Activated T-cell treated with anti-CD3 and anti-CD28 coated beads, Interleukin-2, amount 50 U/mL, for 24 hours (primary cell): ENCODE measurements around the gene ATP5PO.

Experiments used
- DNase-seq: peaks from one replicate; pipeline ENCODE4 v3.0.0-alpha.2; 2020
- H3K27ac Mint-ChIP-seq: 2 replicates; pipeline ENCODE4 v1.8.0; 2020; ENCODE audit warnings: mild to moderate bottlenecking, mixed read lengths
- H3K27me3 Mint-ChIP-seq: 2 replicates; pipeline ENCODE4 v1.8.0; 2020; ENCODE audit warnings: mixed read lengths
- H3K36me3 Mint-ChIP-seq: 2 replicates; pipeline ENCODE4 v1.8.0; 2020; ENCODE audit warnings: low read depth, mixed read lengths
- H3K4me1 Mint-ChIP-seq: 2 replicates; pipeline ENCODE4 v1.8.0; 2020; ENCODE audit warnings: low read depth, mixed read lengths
- H3K4me3 Mint-ChIP-seq: 2 replicates; pipeline ENCODE4 v1.8.0; 2020; ENCODE audit warnings: mild to moderate bottlenecking, moderate library complexity, mixed read lengths
- H3K9me3 Mint-ChIP-seq: 2 replicates; pipeline ENCODE4 v1.8.0; 2020; ENCODE audit warnings: mixed read lengths

ATP5PO gene

DNA sequence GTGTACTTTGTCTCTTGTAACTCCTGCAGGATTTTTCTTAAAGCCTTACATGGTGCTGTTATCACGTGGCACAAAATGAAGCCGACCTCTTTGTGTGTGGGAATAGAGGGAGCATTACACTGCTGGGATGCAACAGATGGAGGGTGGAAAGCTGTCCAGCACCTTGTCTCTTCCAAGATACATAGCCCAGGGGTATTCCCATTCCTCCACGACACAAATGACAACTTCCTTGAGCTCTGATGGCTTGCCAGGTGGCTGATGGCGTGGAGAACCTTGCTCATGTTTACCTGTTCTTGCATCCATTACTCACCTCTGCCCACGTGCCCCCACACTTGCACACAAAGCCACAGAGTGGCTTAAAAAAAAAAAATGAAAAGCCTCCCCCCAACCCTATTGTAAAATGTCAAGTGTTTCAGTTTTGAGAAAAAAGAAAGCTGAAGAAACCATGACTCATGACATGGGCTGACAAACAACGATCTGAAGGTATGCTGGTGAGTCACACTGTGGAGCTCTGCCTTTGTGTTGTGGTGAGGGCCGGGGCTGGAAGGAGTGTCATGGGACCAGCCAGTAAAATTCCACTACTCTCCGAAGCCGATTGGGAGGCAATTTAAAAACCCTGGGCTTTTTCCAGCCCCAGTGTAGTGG is 32.0 kb upstream of the ATP5PO start:
- DNase-seq = peak; percentile 81
- Mint-ChIP-seq H3K27ac (peak overlapping the region; percentile 99), H3K4me1 (peaks cover 91% of the 10 kb centered on the region), H3K36me3 (peaks cover 45% of the 10 kb centered on the region), H3K4me3 (peak overlapping the region; percentile 63), H3K27me3 (no peaks in the 10 kb centered on the region), H3K9me3 (peaks cover 12% of the 10 kb centered on the region)

DNA sequence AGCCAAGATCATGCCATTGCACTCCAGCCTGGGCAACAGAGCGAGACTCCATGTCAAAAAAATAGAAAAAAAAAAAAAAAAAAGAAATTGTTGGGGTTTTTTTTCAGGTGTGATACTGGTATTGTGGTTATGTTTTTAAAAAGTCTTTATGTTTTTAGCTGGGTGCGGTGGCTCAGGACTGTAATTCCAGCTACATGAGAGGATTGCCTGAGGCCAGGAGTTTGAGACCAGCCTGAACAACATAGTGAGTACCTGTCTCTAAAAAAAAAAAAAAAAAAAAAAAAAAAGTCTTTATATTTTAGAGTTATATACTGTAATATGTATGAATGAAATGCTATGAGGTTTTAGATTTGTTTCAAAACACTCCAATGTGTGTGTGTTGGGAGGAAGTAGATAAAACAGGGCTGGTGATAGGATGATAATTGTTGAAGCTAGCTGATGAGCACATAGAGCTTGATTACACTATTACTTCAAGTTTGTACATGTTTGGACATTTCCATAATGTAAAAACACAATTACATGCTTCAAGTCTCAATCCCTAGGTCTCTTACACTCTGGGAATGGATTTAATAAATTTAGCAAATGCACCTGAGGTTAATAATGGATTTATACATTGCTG is 30.2 kb upstream of the ATP5PO start:
- Mint-ChIP-seq H3K9me3 (peaks cover 12% of the 10 kb centered on the region), H3K4me1 (peaks cover 85% of the 10 kb centered on the region), H3K27me3 (no peaks in the 10 kb centered on the region), H3K4me3 (no peak overlapping the region), H3K36me3 (peaks cover 47% of the 10 kb centered on the region), H3K27ac (peak overlapping the region; percentile 99)
- DNase-seq = no peak

DNA sequence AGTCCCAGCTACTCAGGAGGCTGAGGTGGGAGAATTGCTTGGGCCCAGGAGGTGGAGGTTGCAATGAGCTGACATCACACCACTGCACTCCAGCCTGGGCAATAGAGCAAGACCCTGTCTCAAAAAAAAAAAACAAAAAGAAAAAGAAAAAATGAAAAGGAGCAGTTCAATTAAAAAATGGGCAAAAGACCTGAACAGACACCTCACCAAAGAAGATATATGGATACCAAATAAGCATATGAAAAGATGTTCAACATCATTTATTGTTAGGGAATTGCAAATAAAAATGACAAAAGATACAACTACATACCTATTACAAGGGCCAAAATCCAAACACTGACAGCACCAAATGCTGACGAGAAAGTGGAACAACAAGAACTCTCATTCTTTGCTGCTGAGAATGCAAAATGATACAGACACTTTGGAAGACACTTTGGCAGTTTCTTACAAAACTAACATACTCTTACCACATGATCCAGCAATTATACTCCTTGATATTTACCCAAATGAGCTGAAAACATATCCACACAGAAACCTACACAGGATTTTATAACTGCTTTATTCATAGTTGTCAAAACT is 28.7 kb upstream of the ATP5PO start:
- Mint-ChIP-seq H3K9me3 (peaks cover 12% of the 10 kb centered on the region), H3K36me3 (peaks cover 55% of the 10 kb centered on the region), H3K4me3 (no peak overlapping the region), H3K4me1 (peaks cover 85% of the 10 kb centered on the region), H3K27ac (peak overlapping the region; percentile 63), H3K27me3 (no peaks in the 10 kb centered on the region)
- DNase-seq = no peak

DNA sequence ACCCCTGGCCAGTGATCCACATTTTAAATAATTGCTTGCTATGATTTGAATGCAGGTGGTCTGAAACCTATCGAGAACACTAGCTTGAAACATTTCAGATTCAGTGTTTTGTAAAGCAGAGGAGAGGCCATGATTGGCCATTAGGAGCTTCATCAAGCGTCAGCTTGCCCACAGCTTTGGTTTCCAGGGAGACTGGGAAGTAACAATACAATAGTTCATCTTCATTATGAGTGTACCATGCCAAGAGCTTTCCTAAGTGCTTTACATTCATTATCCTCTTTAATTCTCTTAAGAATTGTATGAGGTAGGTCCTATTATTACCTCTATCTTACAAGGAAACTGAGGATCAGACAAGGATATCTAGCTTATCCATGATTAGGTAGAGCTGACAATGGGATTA is 27.7 kb upstream of the ATP5PO start:
- Mint-ChIP-seq H3K27me3 (no peaks in the 10 kb centered on the region), H3K4me3 (no peak overlapping the region), H3K27ac (peak overlapping the region; percentile 46), H3K9me3 (peaks cover 12% of the 10 kb centered on the region), H3K36me3 (peaks cover 64% of the 10 kb centered on the region), H3K4me1 (peaks cover 85% of the 10 kb centered on the region)
- DNase-seq = no peak

DNA sequence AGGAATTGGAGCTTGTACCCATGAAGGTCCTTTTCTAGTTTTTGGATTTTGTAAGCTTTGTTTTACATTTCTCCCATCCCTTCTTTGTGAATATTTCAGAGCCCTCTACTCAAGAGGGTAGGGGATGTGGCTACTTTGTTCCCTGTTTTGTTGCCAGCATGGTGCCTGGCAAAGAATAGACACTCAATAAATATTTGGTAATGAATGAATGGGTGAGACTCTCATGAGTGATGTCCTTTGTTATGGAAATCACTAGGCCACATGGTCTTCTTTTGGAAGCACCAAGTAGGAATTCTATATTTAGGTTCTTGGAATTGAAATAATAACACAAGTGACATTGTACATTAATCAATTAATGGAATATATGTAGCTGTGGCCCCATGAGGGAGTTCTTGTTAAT is 26.8 kb upstream of the ATP5PO start:
- Mint-ChIP-seq H3K27me3 (no peaks in the 10 kb centered on the region), H3K27ac (no peak overlapping the region), H3K9me3 (peaks cover 12% of the 10 kb centered on the region), H3K4me1 (peaks cover 85% of the 10 kb centered on the region), H3K36me3 (peaks cover 64% of the 10 kb centered on the region), H3K4me3 (no peak overlapping the region)
- DNase-seq = no peak

DNA sequence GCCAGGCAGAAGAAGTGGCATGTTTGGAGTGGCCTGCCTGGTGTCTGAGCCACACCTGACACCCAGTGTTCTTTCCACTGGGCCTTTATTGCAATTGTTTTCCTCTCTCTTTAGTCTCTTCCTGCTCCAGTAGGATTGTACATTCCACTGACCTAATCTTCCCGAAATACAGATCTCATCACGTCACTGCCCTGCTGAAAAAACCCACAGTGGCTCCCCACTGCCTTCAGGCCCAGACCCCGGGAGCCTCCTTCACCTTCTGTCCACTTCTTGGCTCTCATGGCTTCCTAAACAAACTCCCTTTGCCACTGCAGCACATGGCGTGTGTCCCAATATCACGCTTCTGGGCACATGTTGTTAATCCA is 25.3 kb upstream of the ATP5PO start:
- peaks cover 85% of the 10 kb centered on the region for H3K4me1 Mint-ChIP-seq
- peak overlapping the region; percentile 71 for H3K27ac Mint-ChIP-seq
- no peak for DNase-seq
- peaks cover 11% of the 10 kb centered on the region for H3K9me3 Mint-ChIP-seq
- no peaks in the 10 kb centered on the region for H3K27me3 Mint-ChIP-seq
- no peak overlapping the region for H3K4me3 Mint-ChIP-seq
- peaks cover 65% of the 10 kb centered on the region for H3K36me3 Mint-ChIP-seq

DNA sequence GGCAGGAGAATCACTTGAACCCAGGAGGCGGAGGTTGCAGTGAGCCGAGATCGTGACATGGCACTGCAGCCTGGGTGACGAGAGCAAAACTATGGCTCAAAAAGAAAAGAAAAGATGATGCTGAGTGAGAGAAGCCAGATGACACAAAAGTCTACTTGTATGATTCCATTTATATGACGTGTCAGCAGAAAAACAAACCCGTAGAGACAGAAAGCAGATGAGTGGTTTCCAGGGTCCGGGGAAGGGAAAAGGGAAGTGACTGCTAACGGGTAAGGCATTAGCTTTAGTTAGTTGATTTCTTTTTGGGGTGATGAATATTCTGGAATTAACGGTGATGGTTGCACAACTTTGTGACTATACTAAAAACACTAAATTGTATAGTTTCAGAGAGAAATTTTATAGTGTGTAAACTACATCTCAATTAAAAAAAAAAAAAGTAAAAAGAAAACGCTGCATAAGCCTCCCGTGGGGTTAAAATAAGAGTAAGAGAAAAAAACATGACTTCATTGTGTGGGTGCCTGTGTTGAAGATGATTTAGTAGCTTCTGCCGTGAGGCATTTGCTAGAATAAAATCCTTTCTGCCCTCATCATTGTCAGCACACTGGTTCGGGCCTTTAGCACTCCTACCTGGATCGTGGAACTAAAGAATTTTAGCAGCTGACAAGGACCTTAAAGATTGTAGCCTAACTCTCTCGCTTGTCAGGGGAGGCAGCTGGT is 24.7 kb upstream of the ATP5PO start:
- H3K9me3 Mint-ChIP-seq = peaks cover 11% of the 10 kb centered on the region
- H3K4me1 Mint-ChIP-seq = peaks cover 87% of the 10 kb centered on the region
- H3K27me3 Mint-ChIP-seq = no peaks in the 10 kb centered on the region
- DNase-seq = no peak
- no peak overlapping the region for H3K4me3 Mint-ChIP-seq
- peaks cover 65% of the 10 kb centered on the region for H3K36me3 Mint-ChIP-seq
- peak overlapping the region; percentile 71 for H3K27ac Mint-ChIP-seq

DNA sequence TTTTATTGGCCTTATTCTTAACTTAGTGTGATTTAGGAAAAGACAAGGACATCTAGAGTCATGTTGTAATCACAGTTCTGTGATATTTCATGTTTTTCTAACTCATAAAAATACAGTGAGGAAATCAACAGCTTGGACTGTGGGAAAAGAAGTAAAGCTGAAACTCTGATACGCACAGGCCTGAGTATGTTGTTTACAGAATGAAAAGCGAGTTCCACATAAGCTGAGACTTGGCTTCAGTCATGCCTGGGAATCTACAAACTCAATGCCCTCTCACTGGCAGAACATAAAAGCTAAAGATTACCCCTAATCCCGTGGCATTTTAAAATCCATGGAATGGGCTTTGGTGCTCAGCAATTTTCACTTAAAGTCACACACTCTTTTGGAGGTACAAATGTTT is 23.6 kb upstream of the ATP5PO start:
- no peak overlapping the region for H3K4me3 Mint-ChIP-seq
- DNase-seq = no peak
- peaks cover under 1% of the 10 kb centered on the region for H3K9me3 Mint-ChIP-seq
- H3K27me3 Mint-ChIP-seq = no peaks in the 10 kb centered on the region
- peak overlapping the region; percentile 96 for H3K27ac Mint-ChIP-seq
- peaks cover 86% of the 10 kb centered on the region for H3K4me1 Mint-ChIP-seq
- H3K36me3 Mint-ChIP-seq = peaks cover 55% of the 10 kb centered on the region

DNA sequence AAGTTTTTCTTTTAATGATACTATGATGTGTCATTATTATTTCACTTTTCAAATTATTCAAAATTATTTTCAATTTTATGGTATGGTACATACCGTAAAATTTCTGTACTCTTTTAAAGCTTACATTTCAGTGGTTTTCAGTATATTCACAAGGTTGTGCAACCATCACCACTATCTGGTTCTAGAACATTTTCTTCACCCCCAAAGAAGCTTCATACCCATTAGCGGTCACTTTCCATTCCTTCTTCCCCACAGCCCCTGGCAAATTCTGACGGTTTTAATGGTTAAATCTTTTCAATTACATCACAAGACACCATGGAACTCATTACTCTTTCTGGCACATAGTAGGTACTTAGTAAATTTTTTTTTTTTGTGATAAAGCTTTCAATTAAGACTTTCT is 22.8 kb upstream of the ATP5PO start:
- Mint-ChIP-seq H3K9me3 (no peaks in the 10 kb centered on the region), H3K4me1 (peaks cover 87% of the 10 kb centered on the region), H3K27me3 (no peaks in the 10 kb centered on the region), H3K4me3 (peak overlapping the region; percentile 85), H3K27ac (peak overlapping the region; percentile 96), H3K36me3 (peaks cover 48% of the 10 kb centered on the region)
- no peak for DNase-seq

DNA sequence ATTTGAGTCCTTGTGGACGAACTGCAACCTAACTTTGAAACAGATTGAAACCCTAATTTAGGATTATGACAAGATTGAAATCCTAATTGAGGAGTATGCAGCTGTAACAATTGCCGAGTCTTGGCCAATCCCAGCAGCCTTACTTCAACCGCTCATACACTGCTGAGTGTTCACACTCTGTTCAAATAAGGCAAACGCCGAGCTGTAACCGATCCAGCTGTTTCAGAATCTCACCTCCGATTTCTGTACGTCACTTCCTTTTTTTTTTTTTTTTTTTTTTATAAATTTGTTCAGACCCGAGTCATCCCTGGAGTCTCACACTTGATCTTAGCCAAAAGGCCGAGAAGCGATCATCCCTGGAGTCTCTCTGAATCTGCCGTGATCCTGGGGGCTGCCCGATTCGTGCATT is 22.3 kb upstream of the ATP5PO start:
- H3K36me3 Mint-ChIP-seq = peaks cover 47% of the 10 kb centered on the region
- peak; percentile 50 for DNase-seq
- H3K9me3 Mint-ChIP-seq = no peaks in the 10 kb centered on the region
- H3K27ac Mint-ChIP-seq = peak overlapping the region; percentile 96
- no peaks in the 10 kb centered on the region for H3K27me3 Mint-ChIP-seq
- peak overlapping the region; percentile 85 for H3K4me3 Mint-ChIP-seq
- peaks cover 87% of the 10 kb centered on the region for H3K4me1 Mint-ChIP-seq

DNA sequence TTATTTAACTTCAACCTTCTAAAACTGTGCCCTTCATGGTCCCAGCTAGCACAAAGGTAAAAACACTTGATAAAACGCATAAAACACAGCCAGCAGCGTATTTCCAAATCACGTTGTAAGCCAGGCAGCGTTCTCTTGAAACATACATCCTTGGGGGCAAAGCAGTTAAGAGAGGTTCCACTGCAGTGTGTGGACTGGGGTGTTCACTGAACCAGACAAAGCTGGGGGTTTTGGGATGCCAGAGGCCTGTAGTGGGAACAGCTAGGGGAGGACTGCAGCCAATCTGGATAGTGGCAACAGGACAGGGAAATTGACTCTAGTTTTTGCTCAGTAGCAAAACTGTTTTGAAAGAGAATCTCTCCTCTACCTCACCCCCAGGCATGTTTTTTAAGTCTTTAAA is 21.5 kb upstream of the ATP5PO start:
- Mint-ChIP-seq H3K9me3 (no peaks in the 10 kb centered on the region), H3K4me3 (peak overlapping the region; percentile 85), H3K4me1 (peaks cover 90% of the 10 kb centered on the region), H3K27me3 (no peaks in the 10 kb centered on the region), H3K36me3 (peaks cover 51% of the 10 kb centered on the region), H3K27ac (peak overlapping the region; percentile 96)
- DNase-seq = peak; percentile 48

DNA sequence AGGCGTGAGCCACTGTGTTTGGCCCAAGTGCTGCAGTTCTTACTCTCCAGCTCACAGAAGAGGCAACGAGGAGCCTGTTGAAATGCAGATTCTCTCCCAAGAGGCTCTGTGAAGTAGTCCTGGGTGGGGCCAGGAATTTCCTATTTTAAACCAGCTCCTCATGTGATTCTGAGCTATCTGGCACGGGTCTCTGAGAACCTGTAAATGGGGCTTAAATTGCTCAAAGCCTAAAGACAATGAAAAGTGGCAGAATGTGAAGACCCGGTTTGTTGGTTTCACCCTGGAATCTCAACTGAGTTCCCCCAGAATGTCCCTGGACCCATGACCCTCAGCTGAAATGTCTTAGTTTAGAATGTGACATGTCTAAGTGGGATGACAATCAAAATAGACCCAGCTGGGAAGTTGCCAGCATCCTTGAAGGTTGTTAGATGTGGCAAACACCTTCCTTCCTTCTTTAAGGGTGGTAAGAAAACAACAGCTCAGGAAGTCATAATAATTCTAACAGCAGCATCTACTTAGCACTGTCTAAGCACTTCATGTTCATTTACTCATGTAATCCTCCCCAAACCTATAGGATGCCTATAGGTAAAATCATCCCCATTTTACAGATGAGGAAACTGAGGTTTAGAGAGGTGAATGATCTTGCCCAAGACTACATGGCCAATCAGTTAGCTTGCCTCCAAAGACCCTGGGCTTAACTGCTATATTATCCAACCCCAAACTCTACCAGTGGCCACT is 20.9 kb upstream of the ATP5PO start:
- H3K27ac Mint-ChIP-seq = peak overlapping the region; percentile 96
- H3K4me1 Mint-ChIP-seq = peaks cover 92% of the 10 kb centered on the region
- DNase-seq = no peak

DNA sequence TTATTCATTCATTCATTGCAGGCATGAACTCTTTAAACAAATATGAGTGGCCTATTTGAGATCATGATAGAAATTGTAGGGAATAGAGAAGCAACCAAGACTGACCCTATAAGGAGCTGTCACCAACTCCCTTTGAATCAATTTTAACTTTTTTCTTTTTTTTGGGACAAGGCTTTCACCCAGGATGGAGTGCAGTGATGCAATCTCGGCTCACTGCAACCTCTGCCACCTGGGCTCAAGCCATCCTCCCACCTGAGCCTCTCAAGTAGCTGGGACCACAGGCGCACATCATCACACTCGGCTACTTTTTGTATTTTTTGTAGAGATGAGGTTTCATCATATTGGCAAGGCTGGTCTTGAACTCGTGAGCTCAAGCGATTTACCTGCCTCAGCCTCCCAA is 17.1 kb upstream of the ATP5PO start:
- Mint-ChIP-seq H3K27ac (peak overlapping the region; percentile 96), H3K36me3 (peaks cover 30% of the 10 kb centered on the region), H3K4me1 (peaks cover 60% of the 10 kb centered on the region), H3K27me3 (no peaks in the 10 kb centered on the region), H3K4me3 (peak overlapping the region; percentile 85), H3K9me3 (no peaks in the 10 kb centered on the region)
- no peak for DNase-seq

More for the DNA sequence above, 20.9 kb upstream of the ATP5PO start:
- peaks cover 56% of the 10 kb centered on the region for H3K36me3 Mint-ChIP-seq
- peak overlapping the region; percentile 85 for H3K4me3 Mint-ChIP-seq
- no peaks in the 10 kb centered on the region for H3K27me3 Mint-ChIP-seq
- no peaks in the 10 kb centered on the region for H3K9me3 Mint-ChIP-seq

DNA sequence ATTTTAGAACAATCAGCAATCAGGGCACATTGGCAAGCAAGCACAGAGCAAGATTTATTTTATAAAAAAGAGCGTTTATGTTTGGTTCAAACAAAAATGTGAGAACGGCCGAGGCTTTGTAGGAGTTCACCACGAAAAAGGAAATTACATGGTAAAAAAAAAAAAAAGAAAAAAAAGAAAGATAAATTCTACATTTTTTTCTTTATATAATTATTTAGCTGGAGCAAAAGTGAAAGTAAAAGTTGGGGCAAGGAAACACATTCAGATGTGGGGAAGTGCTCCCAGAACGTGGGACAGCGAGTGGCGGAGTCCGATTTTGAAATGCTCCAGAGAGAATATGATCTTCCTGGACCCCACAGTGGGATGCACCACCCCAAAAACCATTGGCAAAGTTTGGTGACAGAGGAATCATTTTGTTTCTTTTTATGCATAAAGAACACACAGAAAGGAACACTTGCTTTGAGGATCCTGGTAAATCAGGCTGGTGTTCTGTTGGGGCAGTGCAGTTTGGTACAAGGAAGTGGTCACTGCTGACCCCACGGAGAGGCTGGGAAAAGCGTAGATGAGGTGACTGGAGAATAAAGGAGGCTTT is 16.3 kb upstream of the ATP5PO start:
- Mint-ChIP-seq H3K4me1 (peaks cover 52% of the 10 kb centered on the region), H3K27ac (peak overlapping the region; percentile 96), H3K4me3 (peak overlapping the region; percentile 85), H3K27me3 (no peaks in the 10 kb centered on the region), H3K9me3 (no peaks in the 10 kb centered on the region), H3K36me3 (peaks cover 27% of the 10 kb centered on the region)
- peak; percentile 52 for DNase-seq
